Epithelial cell of esophagus (primary cell): ENCODE data around the gene NRXN3.

ENCODE experiments used
- DNase-seq: peaks from one replicate; pipeline ENCODE4 v3.0.0; 2010; ENCODE audit warnings: low read depth
- H3K4me3 ChIP-seq: 2 replicates; pipeline ENCODE4 v1.5.1; 2011; ENCODE audit warnings: mild to moderate bottlenecking, low read length, control low read depth
- CTCF ChIP-seq: IDR thresholded peaks from 2 replicates; pipeline ENCODE4 v1.5.1; 2011; ENCODE audit warnings: low read depth, mild to moderate bottlenecking, low read length, control low read depth, inconsistent platforms; ENCODE audit not compliant: insufficient read depth; ENCODE audit errors: missing control alignments

NRXN3 gene

GRCh38 chr14:78228702-78229327 lies 58.6 kb downstream of the NRXN3 start:
- DNase-seq: no peak
- no peak overlapping the region for H3K4me3 ChIP-seq
- TF ChIP-seq CTCF: no peak

GRCh38 chr14:78232231-78233000 lies 62.2 kb downstream of the NRXN3 start:
- no peak overlapping the region for H3K4me3 ChIP-seq
- no peak for DNase-seq
- TF ChIP-seq CTCF: no peak

DNA sequence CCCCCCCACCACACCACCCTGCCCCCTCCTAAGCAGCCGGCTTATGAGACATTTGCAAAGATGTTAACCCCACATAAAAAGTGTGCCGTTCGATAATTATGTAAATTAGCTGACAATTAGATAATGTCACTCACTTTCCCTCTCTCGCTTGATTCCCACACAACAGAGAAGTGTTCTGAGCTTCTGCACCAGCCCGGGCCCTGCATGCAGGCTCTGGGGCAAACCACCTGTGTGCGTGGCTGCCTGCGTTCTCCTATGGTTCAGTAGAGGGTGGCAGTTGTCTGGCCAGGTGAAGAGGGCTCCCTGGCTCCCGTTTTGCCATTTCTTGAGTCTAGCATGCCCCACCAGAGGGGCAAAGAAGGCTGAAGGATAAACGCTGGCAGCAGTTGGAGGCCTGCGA lies 68.0 kb downstream of the NRXN3 start:
- no peak overlapping the region for H3K4me3 ChIP-seq
- TF ChIP-seq CTCF: no peak
- DNase-seq: no peak

DNA sequence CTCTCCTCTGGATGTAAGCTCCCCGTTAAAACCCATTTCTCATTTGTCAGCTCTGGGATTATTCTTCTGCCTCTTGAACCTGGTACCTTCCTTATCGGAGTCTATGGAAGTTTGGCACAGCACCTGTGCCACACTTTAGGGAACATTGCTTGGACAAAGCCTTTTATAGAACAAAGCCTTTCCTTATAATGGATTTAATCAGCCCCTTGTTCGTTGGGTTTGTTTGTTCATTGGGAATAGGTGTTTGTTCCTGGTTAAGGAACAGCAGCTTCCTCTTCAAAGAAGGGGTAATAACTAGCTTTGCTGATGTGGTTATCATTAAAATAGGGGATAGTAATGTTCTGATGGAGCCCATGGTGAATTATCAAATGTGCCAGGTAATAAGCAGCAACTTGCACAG lies 70.4 kb downstream of the NRXN3 start:
- no peak for TF ChIP-seq CTCF
- H3K4me3 ChIP-seq: no peak overlapping the region
- no peak for DNase-seq

GRCh38 chr14:78242086-78242485 lies 71.9 kb downstream of the NRXN3 start:
- TF ChIP-seq CTCF: no peak
- H3K4me3 ChIP-seq: no peak overlapping the region
- no peak for DNase-seq

DNA sequence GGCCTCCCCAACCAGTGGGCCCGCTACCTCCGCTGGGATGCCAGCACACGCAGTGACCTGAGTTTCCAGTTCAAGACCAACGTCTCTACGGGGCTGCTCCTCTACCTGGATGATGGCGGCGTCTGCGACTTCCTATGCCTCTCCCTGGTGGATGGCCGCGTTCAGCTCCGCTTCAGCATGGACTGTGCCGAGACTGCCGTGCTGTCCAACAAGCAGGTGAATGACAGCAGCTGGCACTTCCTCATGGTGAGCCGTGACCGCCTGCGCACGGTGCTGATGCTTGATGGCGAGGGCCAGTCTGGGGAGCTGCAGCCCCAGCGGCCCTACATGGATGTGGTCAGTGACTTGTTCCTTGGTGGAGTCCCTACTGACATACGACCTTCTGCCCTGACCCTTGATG lies 73.0 kb downstream of the NRXN3 start:
- TF ChIP-seq CTCF: no peak
- DNase-seq: no peak
- no peak overlapping the region for H3K4me3 ChIP-seq

DNA sequence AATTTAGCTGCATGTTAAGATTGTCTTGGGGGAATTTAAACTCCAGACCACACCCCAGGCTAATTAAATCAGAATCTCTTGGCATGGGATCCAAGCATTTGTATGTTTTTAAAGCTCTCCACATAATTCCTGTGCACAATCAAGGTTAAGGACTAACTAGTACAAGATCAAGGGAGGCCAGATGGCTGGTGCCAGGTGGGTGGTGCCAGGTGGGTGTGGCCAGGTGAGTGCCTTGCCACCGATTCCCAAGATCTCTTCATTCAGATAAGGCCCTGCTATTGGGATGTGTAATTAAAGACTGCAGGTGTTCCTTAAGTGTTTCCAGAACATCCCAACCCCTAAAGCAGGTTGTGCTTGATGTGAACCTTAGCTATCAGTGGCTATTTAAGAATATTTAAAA lies 75.1 kb downstream of the NRXN3 start:
- no peak for TF ChIP-seq CTCF

More for the DNA sequence above, 75.1 kb downstream of the NRXN3 start:
- H3K4me3 ChIP-seq: no peak overlapping the region
- no peak for DNase-seq
